Caco-2 (cell line): ENCODE results near the gene NFIA. TPM values are rescaled to one million over a fixed set of nuclear protein-coding genes. Genes with fewer than 3 reads are reported as not detected.

Source experiments
- BruUV-seq: library from RNA; stranded (reverse); fragments of 400-500 nt; replicated peaks from 2 replicates; lab custom pipeline; 2021; lab: Mats Ljungman, UMichigan
- CTCF ChIA-PET: fragments of 300-600 bp; sonication (Branson Sonifier 250); formaldehyde crosslinking; loops from one replicate; lab custom pipeline; 2022; ENCODE audit warnings: antibody characterized with exemption; lab: Charles Lee
- POLR2A ChIA-PET: fragments of 300-600 bp; sonication (Branson Sonifier 250); formaldehyde crosslinking; loops from one replicate; lab custom pipeline; 2022; ENCODE audit warnings: antibody characterized with exemption; lab: Charles Lee
- DNase-seq, 2 experiments: peaks; one replicate each; pipeline versions ENCODE4 v3.0.0 to v3.0.0-alpha.2; 2020 to 2022
- H3K27me3 ChIP-seq: replicated peaks from 2 replicates; pipeline ENCODE4 v1.6.0; 2011; ENCODE audit warnings: low read length; ENCODE audit not compliant: control insufficient read depth, insufficient read depth
- H3K36me3 ChIP-seq: 2 replicates; pipeline ENCODE4 v1.5.1; 2011; ENCODE audit warnings: low read length; ENCODE audit not compliant: control insufficient read depth, insufficient read depth
- H3K4me1 ChIP-seq: fragments of 250-450 bp; sonication (Bioruptor Pico); 2 replicates; pipeline ENCODE4 v1.5.1; 2020; ENCODE audit warnings: mild to moderate bottlenecking
- H3K4me3 ChIP-seq: 2 replicates; pipeline ENCODE4 v1.5.1; 2011; ENCODE audit warnings: low read depth, mild to moderate bottlenecking, control low read depth, low read length
- H3K9me3 ChIP-seq: fragments of 250-450 bp; sonication (Bioruptor Pico); 2 replicates; pipeline ENCODE4 v1.5.1; 2020; ENCODE audit warnings: mild to moderate bottlenecking, moderate library complexity
- H3K27ac Mint-ChIP-seq: one replicate; pipeline ENCODE4 v1.8.0; 2022; ENCODE audit warnings: mixed read lengths; ENCODE audit not compliant: unreplicated experiment
- H3K27me3 Mint-ChIP-seq: one replicate; pipeline ENCODE4 v1.8.0; 2022; ENCODE audit warnings: mixed read lengths; ENCODE audit not compliant: insufficient read depth, unreplicated experiment
- H3K36me3 Mint-ChIP-seq: one replicate; pipeline ENCODE4 v1.8.0; 2022; ENCODE audit warnings: mild to moderate bottlenecking, mixed read lengths; ENCODE audit not compliant: insufficient read depth, unreplicated experiment
- H3K4me1 Mint-ChIP-seq: one replicate; pipeline ENCODE4 v1.8.0; 2022; ENCODE audit warnings: low read depth, mixed read lengths; ENCODE audit not compliant: unreplicated experiment
- H3K4me3 Mint-ChIP-seq: one replicate; pipeline ENCODE4 v1.8.0; 2022; ENCODE audit warnings: mild to moderate bottlenecking, moderate library complexity, mixed read lengths; ENCODE audit not compliant: unreplicated experiment
- H3K9me3 Mint-ChIP-seq: one replicate; pipeline ENCODE4 v1.8.0; 2022; ENCODE audit warnings: mixed read lengths; ENCODE audit not compliant: unreplicated experiment
- intact Hi-C: fragments of 100-400 bp; cut with micrococcal nuclease; formaldehyde crosslinking; loops from one replicate; pipeline ENCODE4 v1.10.0; 2022; ENCODE audit not compliant: unreplicated experiment
- total RNA-seq: library from RNA; stranded (reverse); gene quantifications from 2 replicates; pipeline ENCODE4 v1.2.3, GENCODE V29; 2022
- TF ChIP-seq, protein P1 (sequence below), 2 experiments: fragments of 200-600 bp in 1 of 2; IDR thresholded peaks; 1 replicate in 1 of 2; 2 replicates in 1 of 2; pipeline versions ENCODE4 v1.5.1 to v1.8.0; 2011 to 2022; ENCODE audit warnings: antibody characterized with exemption in 1 of 2, control low read depth in 1 of 2, inconsistent platforms in 1 of 2, low read depth in 1 of 2, low read length in 1 of 2, mild to moderate bottlenecking in 1 of 2, moderate library complexity in 1 of 2; ENCODE audit not compliant: insufficient read depth in 1 of 2, severe bottlenecking in 1 of 2, unreplicated experiment in 1 of 2

NFIA gene
- total RNA-seq, 1 experiment from 2014 or later, result 1.4 TPM

DNA sequence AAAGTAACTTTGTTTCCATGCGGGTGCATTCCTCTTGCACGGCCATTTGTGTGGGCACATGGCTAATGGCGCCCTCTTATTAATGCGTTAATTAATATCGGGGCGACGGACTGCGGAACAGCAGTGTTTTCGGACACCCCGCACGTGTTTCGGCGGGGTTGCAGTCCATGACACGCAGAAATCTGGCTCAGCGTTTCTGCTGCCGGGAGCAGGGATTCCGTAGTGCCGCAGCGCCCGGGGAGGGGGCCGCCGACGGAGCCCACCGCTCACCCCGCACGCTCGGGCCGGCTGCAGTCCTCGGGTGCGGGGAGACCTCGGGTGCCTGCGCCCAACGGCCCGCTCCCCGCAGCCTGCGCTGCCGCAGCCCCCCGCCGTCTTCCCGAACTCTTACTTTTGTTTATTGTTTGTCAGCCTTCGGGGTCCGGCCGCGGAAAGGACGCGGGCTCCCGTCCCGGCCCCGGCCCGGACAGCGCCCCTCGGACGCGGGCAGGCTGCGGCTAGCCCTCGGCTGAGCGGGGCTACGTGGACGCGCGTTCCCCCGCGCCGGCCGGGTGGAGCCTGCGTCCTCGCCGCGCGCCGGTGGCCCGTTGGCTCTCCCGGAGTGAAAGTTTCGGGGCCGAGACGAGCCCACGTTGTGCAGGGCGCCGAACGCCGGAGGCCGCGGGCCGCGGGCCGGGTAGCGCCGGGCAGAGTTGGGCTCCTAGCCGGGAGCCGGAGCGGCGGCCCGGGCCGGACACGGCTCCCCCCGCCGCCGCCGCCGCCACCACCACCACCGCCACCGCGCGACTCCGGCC is 849 bp downstream of the NFIA start:
- ChIA-PET CTCF (no interaction called here), POLR2A (no interaction called here)
- no peaks in the 10 kb centered on the region for H3K27me3 ChIP-seq
- BruUV-seq, result no TSS peak
- H3K4me1 Mint-ChIP-seq, result no peaks in the 10 kb centered on the region
- TF ChIP-seq, protein P1, sequence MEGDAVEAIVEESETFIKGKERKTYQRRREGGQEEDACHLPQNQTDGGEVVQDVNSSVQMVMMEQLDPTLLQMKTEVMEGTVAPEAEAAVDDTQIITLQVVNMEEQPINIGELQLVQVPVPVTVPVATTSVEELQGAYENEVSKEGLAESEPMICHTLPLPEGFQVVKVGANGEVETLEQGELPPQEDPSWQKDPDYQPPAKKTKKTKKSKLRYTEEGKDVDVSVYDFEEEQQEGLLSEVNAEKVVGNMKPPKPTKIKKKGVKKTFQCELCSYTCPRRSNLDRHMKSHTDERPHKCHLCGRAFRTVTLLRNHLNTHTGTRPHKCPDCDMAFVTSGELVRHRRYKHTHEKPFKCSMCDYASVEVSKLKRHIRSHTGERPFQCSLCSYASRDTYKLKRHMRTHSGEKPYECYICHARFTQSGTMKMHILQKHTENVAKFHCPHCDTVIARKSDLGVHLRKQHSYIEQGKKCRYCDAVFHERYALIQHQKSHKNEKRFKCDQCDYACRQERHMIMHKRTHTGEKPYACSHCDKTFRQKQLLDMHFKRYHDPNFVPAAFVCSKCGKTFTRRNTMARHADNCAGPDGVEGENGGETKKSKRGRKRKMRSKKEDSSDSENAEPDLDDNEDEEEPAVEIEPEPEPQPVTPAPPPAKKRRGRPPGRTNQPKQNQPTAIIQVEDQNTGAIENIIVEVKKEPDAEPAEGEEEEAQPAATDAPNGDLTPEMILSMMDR (IDR thresholded peaks at IDR 0.05; ENCODE audit: insufficient read depth in 1 of 2, low read depth in 1 of 2, low read length in 1 of 2, severe bottlenecking in 1 of 2, unreplicated experiment in 1 of 2), result no peak
- intact Hi-C loops, result no loop called here
- H3K36me3 Mint-ChIP-seq, result no peaks in the 10 kb centered on the region
- peak in 1 of 2 experiments; percentile 20 for DNase-seq
- H3K4me3 ChIP-seq, result peak overlapping the region; percentile 55
- no peaks in the 10 kb centered on the region for H3K9me3 Mint-ChIP-seq
- H3K4me1 ChIP-seq, result no peaks in the 10 kb centered on the region
- no peaks in the 10 kb centered on the region for H3K36me3 ChIP-seq
- H3K9me3 ChIP-seq, result no peaks in the 10 kb centered on the region
- no peak overlapping the region for H3K27ac Mint-ChIP-seq
- H3K4me3 Mint-ChIP-seq, result peak overlapping the region; percentile 76
- peaks cover 3% of the 10 kb centered on the region for H3K27me3 Mint-ChIP-seq

DNA sequence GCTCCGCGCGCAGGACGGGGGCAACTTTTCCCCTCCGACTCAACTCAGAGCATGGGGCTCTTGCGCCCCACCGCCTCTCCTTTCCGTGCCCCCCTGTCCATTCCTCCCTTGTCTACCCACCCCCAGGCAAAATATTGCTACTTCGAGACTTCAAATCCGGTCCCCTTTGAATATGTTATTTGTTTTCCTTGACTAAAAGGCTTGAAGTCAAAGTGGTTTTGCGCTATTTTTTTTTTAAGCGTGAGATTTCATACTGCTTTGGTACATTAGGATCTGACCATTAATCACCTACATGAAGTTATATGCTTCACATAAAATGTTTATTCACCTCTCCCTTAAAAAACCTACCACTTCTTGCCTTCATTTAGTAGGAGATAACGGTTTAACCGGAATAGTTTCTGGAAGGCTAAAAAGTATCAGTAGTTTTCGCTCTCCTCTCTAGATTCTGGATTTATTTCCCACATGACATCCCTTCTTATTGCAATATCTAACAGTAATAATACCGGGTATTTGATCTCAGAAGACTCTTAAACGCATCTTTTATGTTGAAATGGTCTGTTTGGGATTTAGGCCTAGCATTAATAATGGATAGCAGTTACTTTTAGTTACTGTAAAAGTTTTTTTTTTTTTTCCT is 1.6 kb downstream of the NFIA start:
- peaks cover 3% of the 10 kb centered on the region for H3K27me3 Mint-ChIP-seq
- ChIA-PET CTCF (no interaction called here), POLR2A (no interaction called here)
- BruUV-seq, result no TSS peak
- Histone ChIP-seq H3K4me3 (peak overlapping the region; percentile 55), H3K9me3 (no peaks in the 10 kb centered on the region), H3K36me3 (no peaks in the 10 kb centered on the region), H3K27me3 (no peaks in the 10 kb centered on the region), H3K4me1 (no peaks in the 10 kb centered on the region)
- no peak for DNase-seq
- H3K36me3 Mint-ChIP-seq, result no peaks in the 10 kb centered on the region
- no peaks in the 10 kb centered on the region for H3K4me1 Mint-ChIP-seq
- H3K4me3 Mint-ChIP-seq, result peak overlapping the region; percentile 74
- no peak overlapping the region for H3K27ac Mint-ChIP-seq
- TF ChIP-seq, protein P1 (IDR thresholded peaks at IDR 0.05; ENCODE audit: insufficient read depth in 1 of 2, low read depth in 1 of 2, low read length in 1 of 2, severe bottlenecking in 1 of 2, unreplicated experiment in 1 of 2), result no peak
- intact Hi-C loops, result no loop called here
- no peaks in the 10 kb centered on the region for H3K9me3 Mint-ChIP-seq

DNA sequence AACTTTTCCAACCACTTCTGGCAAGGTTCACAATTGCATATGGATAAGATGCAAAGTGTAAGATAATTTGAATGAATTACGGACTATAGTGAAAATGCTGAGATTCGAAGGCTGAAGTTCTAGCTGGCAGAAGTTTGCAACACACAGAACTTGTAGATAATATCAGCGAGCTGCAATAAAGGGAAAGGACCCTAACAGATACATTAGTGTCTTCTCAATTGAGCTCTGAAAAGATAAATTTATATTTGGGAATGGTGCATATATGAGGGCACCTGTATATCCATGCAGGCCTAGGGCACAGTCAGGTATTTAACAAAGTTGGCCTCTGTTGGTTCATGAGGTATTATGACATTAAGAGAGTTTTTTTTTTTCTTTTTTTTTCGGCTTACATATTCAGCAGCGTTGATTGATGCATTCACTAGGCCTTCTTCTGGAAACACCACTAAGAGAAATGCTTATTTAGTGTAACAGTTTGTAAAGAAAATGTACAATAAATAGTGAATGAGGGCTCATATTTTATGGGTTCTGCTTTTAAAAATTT is 2.2 kb downstream of the NFIA start:
- BruUV-seq, result no TSS peak
- H3K9me3 Mint-ChIP-seq, result no peaks in the 10 kb centered on the region
- TF ChIP-seq, protein P1 (IDR thresholded peaks at IDR 0.05; ENCODE audit: insufficient read depth in 1 of 2, low read depth in 1 of 2, low read length in 1 of 2, severe bottlenecking in 1 of 2, unreplicated experiment in 1 of 2), result no peak
- POLR2A ChIA-PET, result no interaction called here
- peak overlapping the region; percentile 74 for H3K4me3 Mint-ChIP-seq
- H3K27ac Mint-ChIP-seq, result no peak overlapping the region
- Histone ChIP-seq H3K4me3 (no peak overlapping the region), H3K36me3 (no peaks in the 10 kb centered on the region), H3K4me1 (no peaks in the 10 kb centered on the region), H3K27me3 (no peaks in the 10 kb centered on the region), H3K9me3 (no peaks in the 10 kb centered on the region)
- intact Hi-C loops, result no loop called here
- DNase-seq, result no peak
- CTCF ChIA-PET, result no interaction called here
- H3K36me3 Mint-ChIP-seq, result no peaks in the 10 kb centered on the region
- peaks cover 3% of the 10 kb centered on the region for H3K27me3 Mint-ChIP-seq
- no peaks in the 10 kb centered on the region for H3K4me1 Mint-ChIP-seq
